ENCODE measurements around the gene C1orf141.
"Not testable (repeated sequence)": the region's sequence is repeated elsewhere in the genome, so short reads cannot be mapped to it uniquely, and the experiment has no call there.

The C1orf141 gene

DNA sequence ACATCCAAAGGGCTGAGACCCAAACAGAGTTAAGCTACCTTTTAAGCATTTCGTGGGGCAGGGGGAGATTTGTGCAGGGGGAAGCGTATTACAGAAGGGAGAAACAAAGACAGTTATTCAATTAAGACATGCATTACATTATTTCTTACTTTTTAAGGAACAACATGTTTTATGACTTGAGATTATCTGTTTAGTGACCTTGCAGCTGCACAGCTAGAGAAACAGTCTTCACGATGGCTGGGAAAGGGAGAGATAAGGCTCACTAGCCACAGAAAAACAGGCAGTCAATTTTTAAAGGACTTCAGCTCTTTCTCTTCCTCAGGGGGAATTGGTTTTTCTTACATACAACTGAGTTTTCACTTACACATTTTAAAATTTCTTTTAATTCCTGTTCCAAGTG lies 7.1 kb upstream of the C1orf141 start:
- DNase-seq, result not testable (repeated sequence)

DNA sequence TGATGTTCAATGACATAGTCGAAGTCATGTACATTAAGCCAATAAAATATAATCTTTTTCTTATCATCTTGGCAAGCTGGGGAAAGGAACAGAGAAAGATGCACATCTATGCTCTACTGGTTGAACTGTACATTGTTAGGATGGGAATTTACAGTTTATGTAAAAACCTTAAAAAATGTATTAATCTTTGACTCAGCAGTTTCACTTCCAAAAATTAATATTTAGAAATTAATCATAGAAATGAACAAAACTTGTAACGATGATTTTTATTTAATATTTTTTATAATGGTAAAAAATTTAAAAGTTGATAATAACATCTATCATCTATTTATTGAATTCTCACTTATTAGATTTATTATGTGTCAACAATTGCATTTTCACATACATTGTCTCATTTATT lies 5.7 kb upstream of the C1orf141 start:
- DNase-seq, result no peak

DNA sequence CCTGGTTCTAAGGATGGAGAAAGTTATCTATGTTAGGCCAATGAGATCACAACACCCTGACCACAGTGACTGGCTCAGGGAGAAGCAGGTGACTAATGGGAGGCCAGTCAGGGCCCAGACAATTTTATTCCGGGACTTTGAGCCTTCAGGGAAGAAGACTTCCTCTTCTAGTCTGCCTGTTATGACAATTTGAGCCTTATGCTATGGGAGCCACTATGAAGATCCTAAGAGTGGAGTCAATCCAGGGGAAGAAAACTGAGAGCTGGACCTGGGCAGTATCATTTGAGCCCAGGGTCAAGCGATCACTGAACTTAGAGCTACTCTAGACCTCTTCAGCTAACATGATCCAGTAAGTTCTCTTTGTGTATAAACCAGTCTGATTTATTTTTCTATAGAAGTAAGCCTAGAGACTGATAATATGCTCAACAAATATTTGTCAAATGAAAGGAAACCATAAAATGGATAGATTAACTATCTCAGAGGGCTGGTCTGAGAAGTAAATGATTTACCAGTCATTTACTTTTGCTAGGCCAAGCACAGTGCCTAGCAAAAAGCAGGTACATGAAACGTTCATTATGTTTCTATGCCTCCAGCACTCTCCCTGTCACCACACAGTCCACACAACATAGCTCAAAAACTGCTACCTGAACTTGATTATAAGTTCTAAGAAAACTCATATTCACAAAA lies 4.2 kb upstream of the C1orf141 start:
- DNase-seq, result no peak

DNA sequence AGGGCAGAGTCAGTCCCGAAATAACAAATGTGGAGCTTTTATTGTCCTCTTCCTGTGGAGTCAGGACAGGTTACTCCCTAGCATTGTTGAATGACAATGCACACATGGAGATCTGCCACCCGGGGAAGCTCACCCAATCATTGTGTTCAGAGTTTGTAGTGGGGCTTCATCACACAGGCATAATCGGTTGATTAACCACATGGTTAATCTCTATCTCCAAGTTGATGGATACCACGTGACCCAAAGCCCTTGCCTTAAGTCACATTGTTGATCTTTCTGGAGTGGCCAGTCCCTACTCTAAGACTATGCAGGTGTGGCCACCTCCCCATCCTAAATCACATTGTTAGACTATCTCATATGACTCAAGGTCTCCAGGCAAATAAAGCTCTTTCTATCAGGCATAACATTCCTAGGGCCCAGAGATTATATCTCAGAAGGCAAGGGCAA lies 2.6 kb upstream of the C1orf141 start:
- DNase-seq, result no peak

DNA sequence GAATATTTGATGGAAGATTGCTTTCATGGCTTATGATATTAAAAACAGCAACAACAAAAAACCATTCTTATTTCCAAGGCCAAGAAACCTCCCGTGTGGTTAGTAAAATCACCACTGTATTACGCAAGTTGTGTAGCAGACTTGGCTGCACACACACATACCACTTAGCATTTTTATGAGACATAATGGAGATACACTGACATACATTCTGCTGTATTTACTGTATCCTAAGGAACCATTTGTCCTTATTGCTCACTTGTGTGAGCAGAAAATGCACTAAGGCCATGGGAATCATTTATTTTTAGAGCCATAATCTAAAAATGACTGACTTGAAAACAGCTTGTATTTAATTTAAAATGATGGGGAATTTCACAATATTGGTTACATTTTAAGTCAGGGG lies 584 bp upstream of the C1orf141 start:
- DNase-seq, result no peak

DNA sequence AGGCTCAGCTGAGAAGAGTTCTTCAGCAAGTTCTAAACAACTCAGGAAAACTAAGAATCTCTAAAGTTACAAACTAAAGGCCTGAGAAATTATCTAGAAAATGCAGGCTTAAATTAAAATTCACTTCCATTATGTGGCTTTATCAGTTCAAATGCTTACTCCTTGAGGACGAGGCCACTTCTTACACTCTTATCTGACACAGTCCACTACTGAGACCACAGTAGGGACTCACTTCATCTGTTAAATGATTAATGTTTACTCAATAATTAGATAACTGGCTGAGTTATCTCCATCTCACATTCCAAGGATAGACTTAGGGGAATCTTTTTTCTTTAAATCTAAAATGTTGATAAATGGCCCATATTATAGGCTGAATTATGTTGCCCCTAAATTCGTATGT lies 1.6 kb downstream of the C1orf141 start:
- DNase-seq, result no peak

DNA sequence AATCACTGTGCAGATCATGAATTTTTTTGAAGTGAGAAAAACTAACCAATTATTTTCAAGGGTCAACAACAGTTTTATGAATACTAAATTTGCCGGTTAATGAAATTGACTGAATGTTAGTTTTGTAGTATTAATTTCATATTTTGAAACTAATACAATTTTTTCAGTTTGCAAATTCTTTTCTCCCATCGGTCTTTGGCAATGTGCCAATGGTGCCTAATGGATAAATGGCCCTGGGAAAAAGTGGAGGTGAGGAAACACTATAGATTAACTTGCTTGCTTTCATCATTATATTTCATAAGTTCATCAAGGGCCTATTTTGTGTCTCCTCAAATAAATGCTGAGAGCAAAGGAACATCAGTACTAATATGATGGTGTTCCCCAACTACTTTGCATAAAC lies 4.1 kb downstream of the C1orf141 start:
- no peak for DNase-seq

DNA sequence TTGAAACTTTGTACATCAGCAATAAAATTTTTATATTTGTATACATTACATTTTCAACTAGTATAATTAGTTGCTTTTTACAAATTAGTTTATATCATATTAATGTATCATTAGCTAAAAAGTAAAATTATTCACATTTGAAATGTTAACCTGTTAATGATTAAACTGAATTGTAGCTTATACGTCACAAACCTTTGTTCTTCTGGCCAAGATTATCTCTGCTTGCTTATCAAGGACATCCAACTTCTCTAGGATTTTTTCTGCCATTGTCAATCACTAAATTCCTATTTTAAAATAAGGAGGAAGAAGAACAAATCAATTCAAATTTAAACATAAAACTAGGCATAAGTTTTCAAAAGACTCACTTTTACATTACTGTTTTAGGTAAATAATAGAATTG lies 7.8 kb downstream of the C1orf141 start:
- no peak for DNase-seq

DNA sequence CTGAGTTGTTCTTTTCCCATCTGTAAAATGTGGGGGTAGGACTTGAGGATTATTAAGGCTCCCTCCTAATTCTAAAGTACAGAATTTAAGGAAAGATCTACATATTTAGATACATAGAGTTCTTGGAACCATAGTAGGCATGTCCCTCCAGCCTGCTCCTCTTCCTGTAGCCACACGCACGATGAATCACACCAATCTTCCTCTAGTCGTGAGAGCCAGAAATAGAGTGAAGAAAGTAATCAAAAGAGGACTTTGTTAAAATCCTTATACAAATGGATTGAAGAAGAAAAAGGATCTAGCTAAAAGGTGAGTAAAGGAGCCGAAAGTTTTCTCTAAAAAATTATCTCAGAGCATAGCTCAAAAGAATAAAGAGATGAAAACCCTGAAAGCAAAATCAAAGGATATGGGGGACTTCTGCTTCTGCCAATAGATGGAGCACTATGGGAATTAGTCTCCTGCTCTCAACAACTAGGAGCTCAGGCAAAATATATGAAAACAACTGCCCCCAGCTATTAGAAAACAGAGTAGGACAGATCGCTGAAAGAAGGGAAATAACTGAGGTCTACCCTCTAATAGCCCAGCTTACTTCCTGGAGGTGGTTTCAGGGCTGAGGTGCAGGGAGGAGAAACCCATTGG lies 8.5 kb downstream of the C1orf141 start:
- no peak for DNase-seq

DNA sequence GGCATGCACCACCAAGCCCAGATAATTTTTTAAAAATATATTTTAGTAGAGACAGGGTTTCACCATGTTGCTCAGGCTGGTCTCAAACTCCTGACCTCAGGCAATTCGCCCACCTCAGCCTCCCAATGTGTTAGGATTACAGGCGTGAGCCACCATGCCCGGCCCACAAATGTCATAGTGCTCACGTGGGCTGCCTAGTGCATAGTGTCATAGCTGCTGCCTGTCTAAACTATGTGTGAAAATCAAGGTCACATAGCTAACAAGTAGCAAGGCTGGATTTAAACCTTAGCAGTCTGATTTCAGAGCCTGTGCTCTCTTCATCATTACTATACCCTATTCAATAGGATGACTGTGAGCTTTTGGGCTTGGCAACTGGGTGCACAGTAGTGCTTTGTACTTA lies 10.3 kb downstream of the C1orf141 start:
- no peak for DNase-seq

DNA sequence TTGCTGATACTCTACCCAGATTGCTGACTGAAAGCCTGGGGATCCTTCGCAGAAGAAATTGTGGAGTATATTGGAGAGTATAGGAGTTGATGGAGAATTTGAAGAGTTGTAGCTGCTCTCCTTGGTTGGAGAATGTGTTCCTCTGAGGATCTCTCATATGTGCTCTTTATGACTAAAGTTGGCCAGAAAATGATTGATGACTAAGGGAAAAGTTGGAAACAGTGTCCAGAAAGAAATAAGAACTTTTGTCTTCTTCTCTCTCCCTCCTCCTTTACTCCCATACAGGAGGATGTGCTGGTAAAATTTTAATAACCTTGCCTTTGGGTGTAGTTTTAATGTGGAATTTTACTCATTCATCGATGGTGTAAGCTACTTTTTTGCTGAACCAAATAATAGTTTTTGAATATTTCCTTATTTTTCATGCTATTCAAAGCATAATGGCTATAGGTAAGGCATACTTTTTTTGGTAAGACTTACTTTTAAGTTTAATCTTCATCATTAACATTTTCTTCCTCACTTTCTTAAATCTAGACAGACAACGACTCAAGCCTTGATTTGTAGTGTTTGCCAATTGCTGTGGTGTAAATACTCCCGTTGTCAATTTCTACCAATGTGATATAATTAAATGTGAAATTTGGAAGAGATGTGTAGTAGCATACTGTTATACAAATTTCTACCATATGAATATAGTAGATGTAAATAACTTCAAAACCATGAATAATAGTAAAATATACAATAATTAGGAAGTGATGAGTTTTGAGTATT lies 13.7 kb downstream of the C1orf141 start:
- no peak for DNase-seq

DNA sequence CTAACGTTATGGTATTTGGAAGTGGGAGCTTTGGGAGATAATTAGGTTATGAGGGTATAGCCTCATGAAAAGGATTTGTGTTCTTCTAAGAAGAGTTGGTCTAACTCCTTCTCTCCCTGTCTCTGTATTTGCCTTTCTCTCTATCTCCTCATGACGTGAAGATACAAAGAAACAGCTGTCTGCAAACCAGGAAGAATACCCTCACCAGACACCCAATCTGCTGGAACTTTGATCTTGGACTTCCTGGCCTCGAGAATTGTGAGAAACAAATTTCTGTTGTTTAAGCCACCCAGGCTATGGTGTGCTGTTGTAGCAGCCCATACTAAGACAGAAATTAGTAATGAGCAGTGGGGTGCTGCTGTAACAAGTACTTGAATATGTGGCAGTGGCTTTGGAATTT lies 16.1 kb downstream of the C1orf141 start:
- no peak for DNase-seq

DNA sequence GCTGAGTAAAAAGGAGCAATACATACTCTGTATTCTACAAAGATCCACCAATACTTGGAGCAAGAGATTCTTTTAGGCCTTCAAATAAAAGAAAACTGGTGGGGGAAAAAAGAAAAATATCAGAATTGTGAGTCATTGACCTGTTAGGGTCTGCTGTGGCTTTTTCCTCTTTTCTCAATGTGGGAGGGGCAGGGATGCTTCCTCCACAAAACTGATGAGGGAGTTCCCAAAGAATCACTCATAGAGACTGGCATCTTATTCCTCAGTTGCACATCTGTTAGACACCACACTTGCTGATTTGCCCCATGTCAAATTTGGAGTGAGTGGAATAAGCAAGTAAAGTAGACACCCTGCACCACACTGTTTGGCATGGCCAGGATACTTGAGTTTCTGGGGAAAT lies 16.6 kb downstream of the C1orf141 start:
- no peak for DNase-seq

DNA sequence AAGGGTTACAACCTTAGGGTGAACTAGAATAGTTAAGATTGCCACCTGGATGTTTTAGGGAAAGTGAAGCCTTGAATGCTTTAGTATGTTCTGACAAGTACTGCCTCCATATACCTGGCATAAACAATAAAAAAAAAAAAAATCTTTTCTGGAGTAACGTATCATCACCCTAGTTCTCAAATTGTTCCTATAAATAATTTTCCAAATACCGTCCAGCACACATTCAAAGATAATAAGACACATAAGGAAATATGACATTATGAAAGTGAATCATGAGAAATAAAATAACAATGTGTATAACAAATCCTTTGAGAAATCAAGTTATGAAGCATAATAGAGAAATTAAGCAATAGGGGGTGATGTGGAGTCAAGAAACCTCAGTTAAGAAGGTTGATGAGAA lies 20.6 kb downstream of the C1orf141 start:
- DNase-seq, result no peak

DNA sequence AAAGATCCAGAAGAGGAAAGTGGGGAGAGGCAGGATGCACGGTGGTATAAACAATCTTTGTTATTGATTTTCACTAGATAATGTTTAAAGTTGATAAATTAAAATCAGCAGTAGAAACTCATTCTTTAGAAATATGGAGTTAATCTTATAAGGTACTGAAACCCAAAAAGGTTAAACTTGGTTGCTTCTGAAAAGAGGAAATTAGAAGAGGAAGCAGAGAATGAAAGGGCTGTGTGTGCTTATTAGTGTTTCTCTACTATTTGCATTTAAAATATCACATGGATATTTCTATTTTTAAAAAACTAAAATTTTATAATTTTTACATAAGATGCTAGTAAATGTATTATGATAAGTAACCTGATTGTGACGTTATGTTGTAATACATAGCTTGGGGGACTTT lies 24.4 kb downstream of the C1orf141 start:
- DNase-seq, result no peak

DNA sequence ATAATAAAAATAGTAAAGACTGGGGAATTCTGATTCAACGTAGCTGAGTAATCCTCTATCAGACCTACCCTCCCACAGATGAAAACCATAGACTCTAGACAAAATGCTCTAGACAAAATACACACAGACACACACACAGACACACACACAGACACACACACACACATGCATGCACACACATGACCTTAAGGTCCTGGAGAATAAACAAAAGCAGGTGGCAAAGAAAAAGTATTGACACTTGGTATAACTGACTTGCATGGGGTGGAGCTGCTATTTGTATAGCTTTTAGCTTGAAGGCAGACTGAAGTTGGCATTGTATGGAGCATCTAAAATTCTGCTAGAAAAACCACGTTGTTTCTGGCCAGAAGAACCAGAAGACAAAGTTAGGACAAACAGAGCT lies 29.3 kb downstream of the C1orf141 start:
- no peak for DNase-seq

DNA sequence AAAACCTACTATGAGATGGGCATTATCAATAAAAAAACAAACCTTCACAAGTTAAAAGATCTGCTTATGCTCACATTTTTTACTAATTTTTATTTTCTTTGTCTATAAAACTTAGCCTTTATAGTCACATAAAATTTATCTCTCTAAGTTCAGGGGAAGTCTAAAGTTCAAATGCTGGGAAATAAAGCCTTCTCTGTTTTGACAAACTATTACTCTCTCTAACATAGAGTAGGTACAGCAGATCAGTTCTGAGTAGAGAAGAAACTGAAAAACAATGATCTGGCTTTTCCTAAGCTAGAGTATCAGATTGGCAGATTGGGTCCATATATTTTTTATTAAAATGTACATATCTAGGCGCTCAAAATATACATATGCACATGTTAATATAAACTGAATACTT lies 31.2 kb downstream of the C1orf141 start:
- no peak for DNase-seq

DNA sequence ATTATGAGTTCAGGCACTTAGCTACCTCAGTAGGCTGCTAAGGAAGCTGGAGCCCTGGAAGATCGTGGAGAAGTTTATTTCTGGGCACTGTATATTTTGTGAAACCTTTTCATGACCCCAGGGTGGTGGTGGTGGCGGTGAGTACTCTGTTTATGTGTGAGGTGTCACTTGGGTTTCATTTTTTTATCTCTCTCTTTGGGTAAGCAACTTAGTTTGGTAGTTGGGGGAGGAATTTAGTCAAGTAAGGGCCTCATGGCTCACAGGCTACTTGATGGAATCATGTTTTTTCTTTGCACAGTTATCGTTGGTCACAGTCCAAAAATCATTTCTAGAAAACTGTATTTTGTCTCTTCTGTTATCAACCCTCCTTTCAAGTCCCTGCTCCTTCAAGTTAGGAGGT lies 33.9 kb downstream of the C1orf141 start:
- no peak for DNase-seq

DNA sequence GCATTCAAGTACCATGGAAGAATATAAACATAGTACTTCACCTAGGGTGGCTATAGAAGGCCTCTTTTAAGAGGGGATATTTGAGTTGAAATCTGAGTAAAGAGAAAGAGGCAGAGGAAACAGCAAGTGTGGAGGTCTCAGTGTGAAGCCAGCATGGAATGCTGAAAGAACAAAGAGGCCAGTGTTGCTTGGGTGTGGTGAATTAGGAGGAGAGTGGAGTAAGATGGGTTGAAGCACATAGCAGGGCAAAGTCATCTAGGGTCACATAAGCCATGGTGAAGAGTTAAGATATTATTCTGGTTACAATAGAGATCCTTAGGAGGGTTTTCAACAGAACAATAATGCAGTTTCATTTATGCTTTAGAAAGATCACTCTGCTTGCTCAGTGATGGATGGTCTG lies 37.5 kb downstream of the C1orf141 start:
- DNase-seq, result no peak

DNA sequence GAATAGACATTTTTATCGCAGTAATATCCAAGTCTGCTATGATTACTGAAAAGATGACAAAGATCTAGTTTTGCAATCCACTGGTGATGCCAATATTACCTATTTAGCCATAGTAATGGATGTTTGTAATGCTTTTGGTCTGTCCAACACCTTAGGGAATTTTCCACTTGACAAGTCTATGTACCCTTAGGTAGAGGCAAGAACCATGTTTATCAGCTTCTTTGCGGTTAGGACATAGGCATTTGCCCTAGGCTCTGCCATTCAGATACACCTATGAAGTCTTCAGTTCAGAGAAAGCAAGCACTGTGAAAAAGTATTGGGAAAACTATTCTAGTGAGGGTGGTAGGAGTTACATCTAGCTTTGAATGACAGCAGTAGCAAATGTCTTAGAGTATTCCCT lies 40.6 kb downstream of the C1orf141 start:
- DNase-seq, result no peak

DNA sequence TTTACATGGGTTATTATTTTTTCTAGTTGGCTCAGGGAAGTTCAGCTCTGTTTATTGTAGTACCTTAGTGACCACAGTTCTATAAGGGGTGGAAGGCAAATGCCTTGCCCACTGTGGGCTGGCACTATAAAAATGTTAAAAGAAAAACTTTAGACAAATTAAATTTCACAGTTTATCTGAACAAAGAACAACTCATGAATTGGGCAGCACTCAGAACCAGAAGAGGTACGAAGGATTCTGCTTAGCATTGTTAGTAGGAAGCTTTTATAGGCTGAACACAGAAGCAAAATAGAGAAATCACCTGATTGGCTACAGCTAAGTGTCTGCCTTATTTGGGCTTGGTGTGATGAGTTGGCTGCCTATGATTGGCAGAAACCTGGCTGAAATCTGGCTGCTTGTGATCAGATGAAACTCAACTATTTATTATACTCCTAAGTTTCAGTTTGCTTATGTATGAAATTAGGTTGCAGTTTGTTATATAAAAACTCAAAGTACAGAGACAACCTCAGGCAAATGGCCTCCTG lies 45.0 kb downstream of the C1orf141 start:
- no peak for DNase-seq

DNA sequence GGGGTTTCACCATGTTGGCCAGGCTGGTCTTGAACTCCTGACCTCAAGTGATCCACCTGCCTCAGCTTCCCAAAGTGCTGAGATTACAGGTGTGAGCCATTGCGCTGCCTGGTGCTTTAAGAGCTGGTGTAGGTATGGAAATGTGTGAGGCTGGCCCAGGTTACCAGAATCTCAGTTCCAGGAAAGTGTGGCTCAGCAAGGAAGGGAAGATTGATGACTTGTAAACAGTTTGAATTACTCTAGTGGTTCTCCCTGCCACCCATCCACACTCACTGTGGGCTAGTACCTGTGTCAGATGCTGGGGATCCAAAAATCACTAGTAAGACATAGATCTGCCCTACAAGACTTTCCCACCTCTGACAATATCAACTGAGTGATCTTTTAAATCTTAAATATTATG lies 46.3 kb downstream of the C1orf141 start:
- DNase-seq, result no peak

DNA sequence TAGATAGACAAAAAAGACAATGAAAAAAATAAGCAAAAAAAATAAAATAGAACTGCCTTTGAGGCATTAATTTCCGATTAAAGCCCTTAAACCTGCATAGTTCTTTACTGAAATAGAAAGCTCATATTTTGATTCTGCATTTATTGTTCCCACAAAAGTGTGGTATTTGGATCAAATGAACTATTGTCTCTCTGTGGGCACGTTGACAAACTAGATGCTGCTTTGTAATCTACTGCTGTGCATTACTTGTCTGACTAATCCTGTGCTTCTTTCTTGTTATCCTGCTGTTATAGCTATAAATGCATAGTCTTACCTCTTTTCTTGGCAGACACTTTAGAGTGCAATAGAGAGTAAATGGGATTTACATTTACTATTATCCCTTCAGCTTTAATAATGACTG lies 49.4 kb downstream of the C1orf141 start:
- DNase-seq, result no peak

DNA sequence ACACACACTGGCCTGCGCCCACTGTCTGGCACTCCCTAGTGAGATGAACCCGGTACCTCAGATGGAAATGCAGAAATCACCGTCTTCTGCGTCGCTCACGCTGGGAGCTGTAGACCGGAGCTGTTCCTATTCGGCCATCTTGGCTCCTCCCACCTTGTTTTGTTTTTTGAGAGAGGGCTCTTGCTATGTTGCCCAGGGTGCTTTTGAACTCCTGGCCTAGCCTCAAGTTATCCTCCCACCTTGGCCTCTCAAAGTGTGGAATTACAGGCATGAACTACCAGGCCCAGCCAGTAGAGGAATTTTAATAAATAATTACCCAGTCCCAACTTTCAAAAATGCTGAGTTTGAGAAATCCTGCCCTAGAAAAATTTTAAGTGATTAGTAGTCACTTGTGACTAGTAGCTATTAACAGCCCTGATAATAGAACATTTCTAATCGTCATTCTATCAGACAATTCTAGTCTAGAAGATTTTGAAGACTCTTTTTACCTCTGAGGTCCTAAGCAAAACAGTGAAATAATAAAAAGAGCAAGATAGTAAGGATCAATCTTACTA lies 49.9 kb downstream of the C1orf141 start:
- DNase-seq, result no peak
